MCF 10A (cell line): ENCODE measurements around the gene COQ8A. TPM values are rescaled to one million over a fixed set of nuclear protein-coding genes. Genes with fewer than 3 reads are reported as not detected.

Experiments used
- BruUV-seq: library from RNA; stranded (reverse); fragments of 400-500 nt; replicated peaks from 2 replicates; lab custom pipeline; 2021; lab: Mats Ljungman, UMichigan
- CTCF ChIA-PET: fragments of 300-600 bp; sonication (Branson Sonifier 250); formaldehyde crosslinking; extraction: SDS; loops from one replicate; lab custom pipeline; 2021; ENCODE audit warnings: antibody characterized with exemption, inconsistent platforms; lab: Yijun Ruan, JAX
- POLR2A ChIA-PET: fragments of 300-600, 350-650 bp; sonication (Branson Sonifier 250); formaldehyde crosslinking; extraction: SDS; loops from one replicate; lab custom pipeline; 2020; ENCODE audit warnings: antibody characterized with exemption, inconsistent platforms; lab: Yijun Ruan, JAX
- DNase-seq: peaks from one replicate; pipeline ENCODE4 v3.0.0-alpha.2; 2018; ENCODE audit not compliant: unreplicated experiment
- H3K27ac Mint-ChIP-seq: one replicate; pipeline ENCODE4 v1.8.0; 2022; ENCODE audit warnings: mild to moderate bottlenecking, low read depth, mixed read lengths; ENCODE audit not compliant: unreplicated experiment
- H3K27me3 Mint-ChIP-seq: one replicate; pipeline ENCODE4 v1.8.0; 2022; ENCODE audit warnings: mixed read lengths; ENCODE audit not compliant: insufficient read depth, unreplicated experiment
- H3K36me3 Mint-ChIP-seq: one replicate; pipeline ENCODE4 v1.8.0; 2022; ENCODE audit warnings: mild to moderate bottlenecking, moderate library complexity, mixed read lengths; ENCODE audit not compliant: insufficient read depth, unreplicated experiment
- H3K4me1 Mint-ChIP-seq: one replicate; pipeline ENCODE4 v1.8.0; 2022; ENCODE audit warnings: mixed read lengths; ENCODE audit not compliant: insufficient read depth, unreplicated experiment
- H3K4me3 Mint-ChIP-seq: one replicate; pipeline ENCODE4 v1.8.0; 2022; ENCODE audit warnings: mild to moderate bottlenecking, moderate library complexity, mixed read lengths; ENCODE audit not compliant: unreplicated experiment
- H3K9me3 Mint-ChIP-seq: one replicate; pipeline ENCODE4 v1.8.0; 2022; ENCODE audit warnings: mixed read lengths; ENCODE audit not compliant: unreplicated experiment
- intact Hi-C: fragments of 100-400 bp; cut with micrococcal nuclease; formaldehyde crosslinking; loops from 2 replicates; pipeline ENCODE4 v1.14.1; 2022
- total RNA-seq: library from RNA; stranded (reverse); gene quantifications from 2 replicates; pipeline ENCODE4 v1.2.3, GENCODE V29; 2022
- TF ChIP-seq, protein P1 (sequence below): fragments of 200-600 bp; IDR thresholded peaks from one replicate; pipeline ENCODE4 v1.8.0; 2022; ENCODE audit warnings: antibody characterized with exemption, mild to moderate bottlenecking; ENCODE audit not compliant: unreplicated experiment

COQ8A gene
- total RNA-seq, 1 experiment from 2014 or later, result 26.4 TPM

DNA sequence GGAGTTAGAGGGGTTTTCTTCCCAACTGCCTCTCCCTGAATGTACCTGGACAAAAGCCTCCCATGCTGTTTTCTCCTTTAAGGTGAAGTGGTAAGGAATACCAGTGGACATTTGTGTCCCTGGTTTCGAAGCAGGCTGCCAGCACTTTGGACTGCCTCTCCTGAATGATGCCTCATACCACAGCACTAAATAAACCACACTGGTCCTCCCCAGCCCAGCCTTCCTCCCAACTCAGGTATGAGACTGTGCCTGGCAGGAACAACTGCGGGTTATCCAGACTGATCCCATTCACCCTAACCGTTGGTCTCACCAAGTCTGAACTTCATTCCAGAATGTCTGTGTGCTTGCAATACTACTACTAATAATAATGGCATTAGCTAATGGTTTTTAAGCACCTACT, 9.3 kb downstream of the COQ8A start:
- intact Hi-C loops, result no loop called here
- H3K27me3 Mint-ChIP-seq, result no peaks in the 10 kb centered on the region
- TF ChIP-seq, protein P1, sequence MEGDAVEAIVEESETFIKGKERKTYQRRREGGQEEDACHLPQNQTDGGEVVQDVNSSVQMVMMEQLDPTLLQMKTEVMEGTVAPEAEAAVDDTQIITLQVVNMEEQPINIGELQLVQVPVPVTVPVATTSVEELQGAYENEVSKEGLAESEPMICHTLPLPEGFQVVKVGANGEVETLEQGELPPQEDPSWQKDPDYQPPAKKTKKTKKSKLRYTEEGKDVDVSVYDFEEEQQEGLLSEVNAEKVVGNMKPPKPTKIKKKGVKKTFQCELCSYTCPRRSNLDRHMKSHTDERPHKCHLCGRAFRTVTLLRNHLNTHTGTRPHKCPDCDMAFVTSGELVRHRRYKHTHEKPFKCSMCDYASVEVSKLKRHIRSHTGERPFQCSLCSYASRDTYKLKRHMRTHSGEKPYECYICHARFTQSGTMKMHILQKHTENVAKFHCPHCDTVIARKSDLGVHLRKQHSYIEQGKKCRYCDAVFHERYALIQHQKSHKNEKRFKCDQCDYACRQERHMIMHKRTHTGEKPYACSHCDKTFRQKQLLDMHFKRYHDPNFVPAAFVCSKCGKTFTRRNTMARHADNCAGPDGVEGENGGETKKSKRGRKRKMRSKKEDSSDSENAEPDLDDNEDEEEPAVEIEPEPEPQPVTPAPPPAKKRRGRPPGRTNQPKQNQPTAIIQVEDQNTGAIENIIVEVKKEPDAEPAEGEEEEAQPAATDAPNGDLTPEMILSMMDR, result no peak
- H3K4me1 Mint-ChIP-seq, result peaks cover 26% of the 10 kb centered on the region
- H3K36me3 Mint-ChIP-seq, result peaks cover under 1% of the 10 kb centered on the region
- CTCF ChIA-PET, result interaction anchor here (0.6 to 1.2 kb wide), 2 partner anchors 43 to 525 kb away, joined by 3 to 4 read pairs; no protein-coding TSS in a partner anchor
- POLR2A ChIA-PET, result interaction anchor here (0.7 to 2.9 kb wide), 5 partner anchors 9 to 30 kb away, joined by 3 to 27 read pairs (median 4); partner anchors contain the start of gene COQ8A
- H3K4me3 Mint-ChIP-seq, result no peak overlapping the region
- no TSS peak for BruUV-seq
- peaks cover 7% of the 10 kb centered on the region for H3K9me3 Mint-ChIP-seq
- no peak for DNase-seq
- no peak overlapping the region for H3K27ac Mint-ChIP-seq

DNA sequence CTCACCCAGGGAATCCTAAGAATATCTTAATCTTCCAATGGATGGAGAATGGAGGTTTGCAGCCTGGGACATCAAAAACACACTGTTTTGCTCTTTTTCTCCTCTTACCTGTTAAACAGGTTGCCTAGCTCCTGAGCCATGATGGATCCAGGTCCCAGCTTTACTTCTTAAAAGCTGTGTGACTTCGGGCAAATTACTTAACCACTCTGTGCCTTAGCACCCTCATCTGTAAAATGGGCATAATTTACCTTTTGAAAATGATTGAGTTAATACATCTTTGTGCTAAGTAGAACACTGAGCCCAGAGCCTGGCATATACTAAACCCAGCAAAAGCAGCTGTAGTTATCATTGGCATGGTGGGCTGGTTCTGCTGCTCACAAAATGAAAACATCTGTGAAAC, 10.2 kb downstream of the COQ8A start:
- TF ChIP-seq, protein P1, result no peak
- Mint-ChIP-seq H3K36me3 (peaks cover 10% of the 10 kb centered on the region), H3K9me3 (peaks cover 7% of the 10 kb centered on the region), H3K27ac (no peak overlapping the region), H3K4me3 (no peak overlapping the region), H3K4me1 (peaks cover 19% of the 10 kb centered on the region), H3K27me3 (no peaks in the 10 kb centered on the region)
- intact Hi-C loops, result no loop called here
- CTCF ChIA-PET, result interaction anchor here (0.5 to 1.3 kb wide), 5 partner anchors 24 to 530 kb away, joined by 3 to 4 read pairs (median 3); no protein-coding TSS in a partner anchor
- BruUV-seq, result no TSS peak
- DNase-seq, result no peak
- POLR2A ChIA-PET, result interaction anchor here (0.6 to 2.9 kb wide), 4 partner anchors 10 to 23 kb away, joined by 3 to 27 read pairs (median 5); partner anchors contain the start of gene COQ8A

DNA sequence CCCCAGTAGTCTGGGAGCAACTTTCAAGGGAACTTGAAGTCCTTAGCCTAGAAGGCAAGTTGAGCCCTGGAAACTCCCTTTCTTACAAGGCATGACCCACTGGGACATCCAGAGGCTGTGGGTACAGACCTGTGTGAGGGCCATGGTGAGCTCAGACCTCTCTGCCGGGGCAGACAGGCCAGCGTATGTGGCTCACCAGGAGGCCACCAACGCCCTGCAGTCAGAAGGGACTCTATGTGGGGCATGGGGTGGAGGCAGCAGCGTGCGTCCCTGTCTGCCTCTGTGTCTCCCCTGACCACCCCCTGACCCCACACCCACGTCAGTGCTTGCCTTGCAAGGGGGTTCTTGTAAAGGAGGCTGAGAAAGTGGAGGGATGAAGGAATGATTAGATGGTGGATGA, 10.8 kb downstream of the COQ8A start:
- no TSS peak for BruUV-seq
- H3K9me3 Mint-ChIP-seq, result peaks cover 8% of the 10 kb centered on the region
- peaks cover 18% of the 10 kb centered on the region for H3K4me1 Mint-ChIP-seq
- TF ChIP-seq, protein P1, result no peak
- intact Hi-C loops, result no loop called here
- ChIA-PET CTCF (interaction anchor here (0.6 to 1.3 kb wide), 4 partner anchors 24 to 813 kb away, joined by 3 read pairs; no protein-coding TSS in a partner anchor), POLR2A (interaction anchor here (0.6 to 2.9 kb wide), 3 partner anchors 10 to 23 kb away, joined by 3 to 27 read pairs (median 7); partner anchors contain the start of gene COQ8A)
- peaks cover 12% of the 10 kb centered on the region for H3K36me3 Mint-ChIP-seq
- no peaks in the 10 kb centered on the region for H3K27me3 Mint-ChIP-seq
- DNase-seq, result no peak
- H3K4me3 Mint-ChIP-seq, result no peak overlapping the region
- H3K27ac Mint-ChIP-seq, result peak overlapping the region; percentile 32

DNA sequence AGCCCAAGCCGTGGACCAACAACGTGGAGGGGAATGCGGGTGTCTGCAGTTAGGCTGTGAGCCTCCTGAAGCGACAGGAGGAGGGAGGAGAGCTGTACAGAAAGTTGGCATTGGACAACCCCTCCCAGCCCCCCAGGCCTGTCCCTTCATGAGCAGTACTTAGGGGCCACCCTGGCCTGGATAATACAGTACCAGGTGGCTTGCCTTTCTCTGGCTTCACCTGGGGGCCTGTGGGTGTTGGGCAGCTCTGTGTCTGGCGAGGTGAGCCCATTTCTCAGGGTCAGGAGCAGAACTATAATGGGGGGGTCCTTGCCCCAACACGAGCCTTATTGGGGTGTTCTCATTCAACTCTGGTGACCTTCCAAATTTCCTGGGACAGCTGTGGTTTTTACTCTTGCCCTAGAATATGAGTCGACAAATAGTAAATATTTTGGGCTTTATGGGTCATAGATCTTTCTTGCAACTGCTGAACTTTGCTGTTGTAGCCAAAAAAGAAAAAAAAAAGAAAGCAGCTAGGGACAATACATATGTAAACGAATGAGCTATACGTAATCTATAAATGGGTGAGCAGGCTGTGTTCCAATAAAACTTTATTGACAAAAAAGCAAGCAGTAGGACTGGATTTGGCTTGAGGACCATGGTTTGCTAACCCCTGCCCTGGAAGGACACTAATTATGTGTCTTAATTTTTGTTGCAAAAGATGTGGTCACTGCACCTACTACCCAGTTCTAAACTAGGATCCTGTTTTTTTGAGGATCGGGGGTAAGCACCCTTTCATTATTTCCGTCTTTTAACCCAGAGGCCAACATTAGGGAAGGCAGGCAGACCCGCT, 11.4 kb downstream of the COQ8A start:
- Mint-ChIP-seq H3K9me3 (peaks cover 13% of the 10 kb centered on the region), H3K4me3 (no peak overlapping the region), H3K27me3 (no peaks in the 10 kb centered on the region), H3K27ac (peak overlapping the region; percentile 32), H3K36me3 (peaks cover 12% of the 10 kb centered on the region), H3K4me1 (peaks cover 11% of the 10 kb centered on the region)
- ChIA-PET CTCF (interaction anchor here (0.6 to 1.3 kb wide), 3 partner anchors 23 to 814 kb away, joined by 3 read pairs; no protein-coding TSS in a partner anchor), POLR2A (interaction anchor here (0.8 to 1.7 kb wide), 2 partner anchors 11 to 13 kb away, joined by 3 to 7 read pairs; partner anchors contain the start of gene COQ8A)
- BruUV-seq, result no TSS peak
- TF ChIP-seq, protein P1, result no peak
- DNase-seq, result no peak
- intact Hi-C loops, result no loop called here
